Ishikawa (cell line): ENCODE results near the gene AGTR1.

ENCODE experiments used
- CEBPB ChIP-seq: IDR thresholded peaks from 2 replicates; pipeline ENCODE4 v1.6.1; 2012
- CREB1 ChIP-seq: IDR thresholded peaks from 2 replicates; pipeline ENCODE4 v1.6.1; 2012; ENCODE audit warnings: low read depth
- EGR1 ChIP-seq: IDR thresholded peaks from 2 replicates; pipeline ENCODE4 v1.6.1; 2012
- EP300 ChIP-seq: IDR thresholded peaks from 2 replicates; pipeline ENCODE4 v1.6.1; 2012; ENCODE audit warnings: borderline replicate concordance
- FOXM1 ChIP-seq: IDR thresholded peaks from 2 replicates; pipeline ENCODE4 v1.6.1; 2012; ENCODE audit warnings: low read depth, borderline replicate concordance
- NFIC ChIP-seq: IDR thresholded peaks from 2 replicates; pipeline ENCODE4 v1.6.1; 2012
- RAD21 ChIP-seq: IDR thresholded peaks from 2 replicates; pipeline ENCODE4 v1.6.1; 2012; ENCODE audit warnings: low read depth
- TAF1 ChIP-seq: IDR thresholded peaks from 2 replicates; pipeline ENCODE4 v1.6.1; 2012; ENCODE audit warnings: low read depth, mild to moderate bottlenecking
- TCF12 ChIP-seq: IDR thresholded peaks from 2 replicates; pipeline ENCODE4 v1.6.1; 2012; ENCODE audit warnings: low read depth
- TEAD4 ChIP-seq: IDR thresholded peaks from 2 replicates; pipeline ENCODE4 v1.6.1; 2012
- YY1 ChIP-seq: IDR thresholded peaks from 2 replicates; pipeline ENCODE4 v1.6.1; 2012; ENCODE audit warnings: low read depth
- ZBTB7A ChIP-seq: IDR thresholded peaks from 2 replicates; pipeline ENCODE4 v1.6.1; 2012; ENCODE audit warnings: low read depth
- TF ChIP-seq, protein P1 (sequence below): IDR thresholded peaks from 2 replicates; pipeline ENCODE4 v1.6.1; 2012
- TF ChIP-seq, protein P2 (sequence below): IDR thresholded peaks from 2 replicates; pipeline ENCODE4 v1.6.1; 2012; ENCODE audit warnings: low read depth, mild to moderate bottlenecking
- TF ChIP-seq, protein P3 (sequence below): IDR thresholded peaks from 2 replicates; pipeline ENCODE4 v1.6.1; 2012

Gene AGTR1

DNA sequence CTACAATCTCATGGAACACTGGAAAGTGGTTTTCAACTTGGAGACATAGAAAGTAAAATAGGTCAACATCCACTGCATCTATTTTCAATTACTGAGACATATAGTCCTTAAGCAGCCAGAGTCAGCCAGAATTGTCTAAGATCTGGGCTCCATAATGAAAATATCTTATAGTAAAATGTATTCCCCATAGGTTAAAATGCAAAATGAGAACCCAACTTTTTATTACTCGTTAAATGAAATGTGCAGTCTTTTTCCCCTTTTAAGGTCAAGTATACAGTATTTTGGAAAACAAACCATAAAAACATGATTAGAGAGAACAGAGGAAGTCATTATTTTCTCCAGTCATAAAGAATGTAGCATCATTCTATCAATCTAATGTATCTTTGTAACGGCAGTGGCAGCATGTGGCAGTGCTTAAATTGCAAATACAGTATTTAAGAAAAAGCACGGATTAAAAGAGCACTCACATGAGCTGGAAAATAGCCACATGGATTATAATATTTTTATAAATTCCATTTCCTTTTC is 65.5 kb downstream of the AGTR1 start:
- TF ChIP-seq CEBPB (no peak), EGR1 (no peak), NFIC (no peak), TCF12 (no peak), TAF1 (no peak), RAD21 (no peak), YY1 (no peak), EP300 (no peak), TEAD4 (no peak)
- TF ChIP-seq, protein P1, sequence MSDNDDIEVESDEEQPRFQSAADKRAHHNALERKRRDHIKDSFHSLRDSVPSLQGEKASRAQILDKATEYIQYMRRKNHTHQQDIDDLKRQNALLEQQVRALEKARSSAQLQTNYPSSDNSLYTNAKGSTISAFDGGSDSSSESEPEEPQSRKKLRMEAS = no peak
- TF ChIP-seq, protein P2, sequence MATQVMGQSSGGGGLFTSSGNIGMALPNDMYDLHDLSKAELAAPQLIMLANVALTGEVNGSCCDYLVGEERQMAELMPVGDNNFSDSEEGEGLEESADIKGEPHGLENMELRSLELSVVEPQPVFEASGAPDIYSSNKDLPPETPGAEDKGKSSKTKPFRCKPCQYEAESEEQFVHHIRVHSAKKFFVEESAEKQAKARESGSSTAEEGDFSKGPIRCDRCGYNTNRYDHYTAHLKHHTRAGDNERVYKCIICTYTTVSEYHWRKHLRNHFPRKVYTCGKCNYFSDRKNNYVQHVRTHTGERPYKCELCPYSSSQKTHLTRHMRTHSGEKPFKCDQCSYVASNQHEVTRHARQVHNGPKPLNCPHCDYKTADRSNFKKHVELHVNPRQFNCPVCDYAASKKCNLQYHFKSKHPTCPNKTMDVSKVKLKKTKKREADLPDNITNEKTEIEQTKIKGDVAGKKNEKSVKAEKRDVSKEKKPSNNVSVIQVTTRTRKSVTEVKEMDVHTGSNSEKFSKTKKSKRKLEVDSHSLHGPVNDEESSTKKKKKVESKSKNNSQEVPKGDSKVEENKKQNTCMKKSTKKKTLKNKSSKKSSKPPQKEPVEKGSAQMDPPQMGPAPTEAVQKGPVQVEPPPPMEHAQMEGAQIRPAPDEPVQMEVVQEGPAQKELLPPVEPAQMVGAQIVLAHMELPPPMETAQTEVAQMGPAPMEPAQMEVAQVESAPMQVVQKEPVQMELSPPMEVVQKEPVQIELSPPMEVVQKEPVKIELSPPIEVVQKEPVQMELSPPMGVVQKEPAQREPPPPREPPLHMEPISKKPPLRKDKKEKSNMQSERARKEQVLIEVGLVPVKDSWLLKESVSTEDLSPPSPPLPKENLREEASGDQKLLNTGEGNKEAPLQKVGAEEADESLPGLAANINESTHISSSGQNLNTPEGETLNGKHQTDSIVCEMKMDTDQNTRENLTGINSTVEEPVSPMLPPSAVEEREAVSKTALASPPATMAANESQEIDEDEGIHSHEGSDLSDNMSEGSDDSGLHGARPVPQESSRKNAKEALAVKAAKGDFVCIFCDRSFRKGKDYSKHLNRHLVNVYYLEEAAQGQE = no peak
- TF ChIP-seq, protein P3, sequence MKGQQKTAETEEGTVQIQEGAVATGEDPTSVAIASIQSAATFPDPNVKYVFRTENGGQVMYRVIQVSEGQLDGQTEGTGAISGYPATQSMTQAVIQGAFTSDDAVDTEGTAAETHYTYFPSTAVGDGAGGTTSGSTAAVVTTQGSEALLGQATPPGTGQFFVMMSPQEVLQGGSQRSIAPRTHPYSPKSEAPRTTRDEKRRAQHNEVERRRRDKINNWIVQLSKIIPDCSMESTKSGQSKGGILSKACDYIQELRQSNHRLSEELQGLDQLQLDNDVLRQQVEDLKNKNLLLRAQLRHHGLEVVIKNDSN = no peak

DNA sequence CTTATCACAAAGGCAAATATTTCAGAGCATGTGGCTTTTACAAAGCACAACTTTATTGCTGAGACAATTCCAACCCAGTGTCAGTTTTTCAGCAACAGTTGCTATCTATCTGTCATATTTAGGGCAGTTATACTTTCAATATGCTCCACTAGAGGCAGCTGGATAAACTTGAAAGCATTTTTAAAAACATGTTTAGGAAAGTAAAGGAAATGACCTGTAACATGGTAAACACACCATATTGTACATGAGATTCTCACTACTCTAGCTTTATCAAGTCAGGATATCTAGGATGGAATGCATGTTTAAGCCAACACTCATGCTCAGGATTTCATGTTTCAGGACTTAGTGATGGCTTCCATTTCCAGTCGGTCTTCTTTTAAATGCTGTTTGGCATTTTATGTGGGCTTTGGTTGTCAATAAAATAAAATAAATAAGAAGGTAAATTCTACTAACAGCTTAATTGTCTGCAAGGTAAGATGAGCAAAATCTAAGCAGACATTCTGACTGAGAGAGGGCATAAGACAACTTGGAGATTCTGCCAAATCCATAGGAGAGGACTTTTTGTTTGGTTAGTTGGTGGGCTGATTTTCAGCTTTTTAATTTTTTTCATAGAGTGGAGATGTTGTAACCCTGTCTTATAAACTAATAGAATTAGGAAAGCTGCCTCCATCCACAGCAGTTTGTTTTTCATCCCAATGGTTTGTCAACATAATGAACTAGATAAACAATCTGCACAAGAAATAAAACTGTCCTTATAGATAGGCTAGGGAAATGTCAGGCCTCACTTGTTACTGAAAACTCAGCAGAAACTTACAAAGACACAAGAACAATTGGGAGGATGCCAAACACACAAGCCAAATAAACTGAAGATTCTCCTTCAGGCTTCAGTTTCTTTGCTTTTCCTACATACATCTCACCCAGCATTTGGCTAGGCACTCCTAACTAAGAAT is 66.6 kb downstream of the AGTR1 start:
- TF ChIP-seq, protein P2 = no peak
- no peak for TF ChIP-seq TCF12
- TF ChIP-seq CREB1 = no peak
- no peak for TF ChIP-seq FOXM1
- TF ChIP-seq NFIC = no peak
- TF ChIP-seq, protein P3 = no peak
- TF ChIP-seq CEBPB = no peak
- no peak for TF ChIP-seq TEAD4
- no peak for TF ChIP-seq TAF1
- no peak for TF ChIP-seq YY1
- TF ChIP-seq ZBTB7A = no peak
- TF ChIP-seq, protein P1 = no peak

DNA sequence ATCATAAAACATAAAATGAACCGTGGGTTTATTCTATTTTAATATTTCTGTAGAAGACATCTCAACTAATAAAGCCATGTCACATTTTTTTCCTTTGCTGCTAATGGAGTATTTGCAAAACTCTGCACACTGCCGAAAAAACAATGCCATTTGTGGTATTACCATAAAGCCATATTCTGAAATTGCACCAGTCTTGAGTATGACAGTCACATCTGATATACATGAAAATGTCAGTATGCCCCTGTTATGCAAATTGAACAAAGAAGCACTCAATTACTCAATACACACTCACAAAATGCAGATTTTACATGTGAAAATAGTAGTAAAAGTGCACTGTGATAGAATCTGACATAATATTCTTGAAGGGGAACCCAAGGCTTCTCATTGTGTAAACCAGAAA is 74.7 kb downstream of the AGTR1 start:
- TF ChIP-seq TEAD4 = no peak
- TF ChIP-seq NFIC = no peak
- no peak for TF ChIP-seq EP300
- TF ChIP-seq FOXM1 = no peak
- no peak for TF ChIP-seq TAF1
- TF ChIP-seq CREB1 = no peak
- TF ChIP-seq YY1 = no peak
- TF ChIP-seq, protein P3 = no peak
- no peak for TF ChIP-seq EGR1

DNA sequence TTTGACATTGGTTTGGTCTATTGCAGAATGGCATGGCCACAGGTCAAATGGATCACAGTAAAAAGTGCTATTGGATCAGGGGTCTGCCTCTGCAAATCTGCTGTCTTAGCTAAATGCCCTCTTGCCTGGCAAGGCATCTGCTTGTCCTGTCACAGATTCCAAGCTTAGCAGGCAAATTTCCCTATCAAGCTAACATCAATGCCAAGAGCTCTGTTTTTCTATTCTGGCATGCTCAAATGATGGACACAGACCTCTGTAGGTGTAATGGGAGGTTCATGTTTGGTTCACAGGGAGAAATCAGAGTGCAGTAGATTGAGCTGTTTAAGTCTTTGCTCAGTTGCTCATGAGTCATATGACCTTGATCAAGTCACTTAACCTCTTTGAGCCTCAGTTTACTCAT is 75.1 kb downstream of the AGTR1 start:
- no peak for TF ChIP-seq ZBTB7A
- TF ChIP-seq TCF12 = no peak
- TF ChIP-seq, protein P3 = no peak
- TF ChIP-seq TAF1 = no peak
- TF ChIP-seq, protein P2 = no peak
- TF ChIP-seq CREB1 = no peak
- no peak for TF ChIP-seq TEAD4
- TF ChIP-seq, protein P1 = no peak
- no peak for TF ChIP-seq EGR1
- no peak for TF ChIP-seq RAD21
- no peak for TF ChIP-seq CEBPB
- TF ChIP-seq FOXM1 = no peak
- TF ChIP-seq YY1 = no peak
- TF ChIP-seq NFIC = no peak
- TF ChIP-seq EP300 = no peak
